Upper lobe of right lung (tissue), 1 donor: ENCODE data around the gene CDH11. TPM values are rescaled to one million over a fixed set of nuclear protein-coding genes. Genes with fewer than 3 reads are reported as not detected.

Experiments
- ATAC-seq: fragments of 200-7000 bp; cut with Tn5 transposase; one replicate; pipeline ENCODE4 v1.9.1; 2020; ENCODE audit warnings: mild to moderate bottlenecking, moderate library complexity
- DNase-seq: peaks from one replicate; pipeline ENCODE4 v3.0.0-alpha.2; 2020
- H3K27ac ChIP-seq: fragments of 200-600 bp; one replicate; pipeline ENCODE4 v1.8.0; 2022
- H3K27me3 ChIP-seq: fragments of 200-600 bp; one replicate; pipeline ENCODE4 v1.8.0; 2022; ENCODE audit warnings: mild to moderate bottlenecking
- H3K36me3 ChIP-seq: fragments of 200-600 bp; one replicate; pipeline ENCODE4 v1.8.0; 2022
- H3K4me1 ChIP-seq: fragments of 200-600 bp; one replicate; pipeline ENCODE4 v1.8.0; 2022
- H3K4me3 ChIP-seq: fragments of 200-600 bp; one replicate; pipeline ENCODE4 v1.8.0; 2022; ENCODE audit warnings: mild to moderate bottlenecking
- H3K9me3 ChIP-seq: fragments of 200-600 bp; one replicate; pipeline ENCODE4 v1.8.0; 2022
- intact Hi-C: fragments of 100-400 bp; cut with DNase I; formaldehyde crosslinking; loops from one replicate; pipeline ENCODE4 v1.11.0; 2022
- total RNA-seq: library from RNA; stranded (reverse); fragmentation: NEBNext Ultra II Directional; extraction: Animal tissue kit (Norgen Biotek cat#: 25700); gene quantifications from one replicate; pipeline ENCODE4 v1.2.1, GENCODE V29; 2021
- TF ChIP-seq, protein P1 (sequence below): fragments of 200-600 bp; IDR thresholded peaks from one replicate; pipeline ENCODE4 v1.8.0; 2022; ENCODE audit warnings: antibody characterized with exemption
- donor health status: DM: no; HTN: yes; CAD: no; lungs with severe emphysema.

The CDH11 gene
- total RNA-seq, 1 donor from 2014 or later: 176 TPM

DNA sequence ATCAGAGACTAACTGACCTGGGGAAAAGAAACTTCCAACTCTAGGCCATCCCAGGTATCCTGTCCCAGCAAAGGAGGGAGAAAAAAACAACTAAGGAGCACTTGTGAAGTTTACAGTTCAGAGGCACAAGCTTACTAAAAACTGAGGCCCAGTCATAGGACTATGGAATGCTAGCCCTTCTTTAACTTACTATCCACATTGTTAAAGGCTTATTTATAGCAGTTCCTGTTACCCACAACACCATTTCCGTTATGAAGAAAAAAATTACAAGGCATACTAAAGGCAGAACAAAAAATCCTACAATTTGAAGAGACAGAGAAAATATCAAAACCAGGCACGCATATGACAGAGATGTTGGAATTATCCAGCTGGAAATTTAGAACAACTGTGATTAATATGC, 159.1 kb downstream of the CDH11 start:
- H3K27me3 ChIP-seq: no peaks in the 10 kb centered on the region
- no peak overlapping the region for H3K27ac ChIP-seq
- DNase-seq (no peak), ATAC-seq (no peak)
- no peaks in the 10 kb centered on the region for H3K9me3 ChIP-seq
- no peaks in the 10 kb centered on the region for H3K36me3 ChIP-seq
- H3K4me3 ChIP-seq: no peak overlapping the region
- no peaks in the 10 kb centered on the region for H3K4me1 ChIP-seq
- TF ChIP-seq, protein P1, sequence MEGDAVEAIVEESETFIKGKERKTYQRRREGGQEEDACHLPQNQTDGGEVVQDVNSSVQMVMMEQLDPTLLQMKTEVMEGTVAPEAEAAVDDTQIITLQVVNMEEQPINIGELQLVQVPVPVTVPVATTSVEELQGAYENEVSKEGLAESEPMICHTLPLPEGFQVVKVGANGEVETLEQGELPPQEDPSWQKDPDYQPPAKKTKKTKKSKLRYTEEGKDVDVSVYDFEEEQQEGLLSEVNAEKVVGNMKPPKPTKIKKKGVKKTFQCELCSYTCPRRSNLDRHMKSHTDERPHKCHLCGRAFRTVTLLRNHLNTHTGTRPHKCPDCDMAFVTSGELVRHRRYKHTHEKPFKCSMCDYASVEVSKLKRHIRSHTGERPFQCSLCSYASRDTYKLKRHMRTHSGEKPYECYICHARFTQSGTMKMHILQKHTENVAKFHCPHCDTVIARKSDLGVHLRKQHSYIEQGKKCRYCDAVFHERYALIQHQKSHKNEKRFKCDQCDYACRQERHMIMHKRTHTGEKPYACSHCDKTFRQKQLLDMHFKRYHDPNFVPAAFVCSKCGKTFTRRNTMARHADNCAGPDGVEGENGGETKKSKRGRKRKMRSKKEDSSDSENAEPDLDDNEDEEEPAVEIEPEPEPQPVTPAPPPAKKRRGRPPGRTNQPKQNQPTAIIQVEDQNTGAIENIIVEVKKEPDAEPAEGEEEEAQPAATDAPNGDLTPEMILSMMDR: no peak
- intact Hi-C loops: no loop called here

DNA sequence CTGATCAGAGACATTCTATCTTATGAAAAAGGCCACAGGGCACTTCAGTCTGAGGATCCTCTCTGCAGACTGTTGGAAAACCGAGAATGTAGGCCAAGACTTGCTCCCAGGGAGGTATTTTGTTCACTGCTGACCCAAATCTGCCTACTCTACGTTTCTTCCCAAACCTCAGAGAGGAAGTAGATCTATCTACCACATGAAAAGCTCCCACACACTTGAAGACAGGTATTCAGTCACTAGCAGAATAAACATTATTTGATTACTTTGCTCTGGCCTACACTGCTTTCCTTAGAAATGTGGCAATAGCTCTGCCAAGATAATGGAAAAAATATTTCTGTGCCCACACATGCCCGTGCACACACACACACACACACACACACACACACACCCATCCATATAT, 164.6 kb downstream of the CDH11 start:
- no peak overlapping the region for H3K4me3 ChIP-seq
- H3K27me3 ChIP-seq: no peaks in the 10 kb centered on the region
- no peak overlapping the region for H3K27ac ChIP-seq
- H3K9me3 ChIP-seq: no peaks in the 10 kb centered on the region
- no peaks in the 10 kb centered on the region for H3K36me3 ChIP-seq
- H3K4me1 ChIP-seq: no peaks in the 10 kb centered on the region
- intact Hi-C loops: no loop called here
- ATAC-seq (no peak), DNase-seq (no peak)
- TF ChIP-seq, protein P1: no peak

DNA sequence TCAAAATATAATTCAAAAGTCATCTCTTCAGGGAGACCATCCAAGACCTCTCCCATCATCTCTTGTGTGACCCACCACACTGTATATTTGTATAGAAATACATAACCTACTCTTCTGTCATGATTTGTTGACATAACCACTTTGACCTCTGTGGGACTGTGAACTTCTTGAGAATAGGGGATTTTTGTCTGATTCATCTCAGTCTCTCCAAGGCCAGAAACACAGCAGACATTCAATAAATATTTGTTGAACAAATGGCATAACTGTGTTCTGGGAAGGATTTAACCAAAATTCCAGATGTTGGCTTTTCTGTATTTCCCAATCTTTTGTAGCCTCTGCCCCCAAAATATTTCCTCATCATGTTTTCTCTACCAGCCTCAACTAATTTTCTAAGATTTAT, 169.7 kb downstream of the CDH11 start:
- no peak overlapping the region for H3K27ac ChIP-seq
- TF ChIP-seq, protein P1: no peak
- DNase-seq (no peak), ATAC-seq (no peak)
- no peaks in the 10 kb centered on the region for H3K9me3 ChIP-seq
- H3K27me3 ChIP-seq: no peaks in the 10 kb centered on the region
- H3K4me1 ChIP-seq: peaks cover 3% of the 10 kb centered on the region
- intact Hi-C loops: no loop called here
- H3K36me3 ChIP-seq: peaks cover 8% of the 10 kb centered on the region
- no peak overlapping the region for H3K4me3 ChIP-seq

DNA sequence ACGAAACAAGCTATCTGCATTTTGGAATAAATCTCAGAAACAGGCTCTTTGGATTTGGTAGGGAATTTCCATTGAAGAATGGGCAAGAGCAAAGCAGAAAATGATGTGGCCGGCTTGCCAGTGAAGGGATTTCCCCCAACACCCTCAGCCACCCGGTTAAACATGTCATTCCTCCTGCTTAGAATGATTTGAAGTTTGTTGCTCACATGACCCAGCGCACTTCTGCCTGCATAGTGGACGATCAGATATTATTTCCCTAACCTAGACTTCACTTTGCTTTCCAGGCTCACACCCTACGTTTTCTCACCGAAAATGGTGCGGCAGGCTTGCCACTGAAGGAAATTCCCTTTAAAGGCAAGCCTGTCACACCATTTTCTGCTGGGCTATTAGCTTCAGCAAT, 170.7 kb downstream of the CDH11 start:
- peaks cover 3% of the 10 kb centered on the region for H3K4me1 ChIP-seq
- DNase-seq: no peak
- ATAC-seq: no peak
- peaks cover 8% of the 10 kb centered on the region for H3K36me3 ChIP-seq
- TF ChIP-seq, protein P1: no peak
- H3K27me3 ChIP-seq: no peaks in the 10 kb centered on the region
- intact Hi-C loops: no loop called here
- no peaks in the 10 kb centered on the region for H3K9me3 ChIP-seq
- no peak overlapping the region for H3K27ac ChIP-seq
- H3K4me3 ChIP-seq: no peak overlapping the region

DNA sequence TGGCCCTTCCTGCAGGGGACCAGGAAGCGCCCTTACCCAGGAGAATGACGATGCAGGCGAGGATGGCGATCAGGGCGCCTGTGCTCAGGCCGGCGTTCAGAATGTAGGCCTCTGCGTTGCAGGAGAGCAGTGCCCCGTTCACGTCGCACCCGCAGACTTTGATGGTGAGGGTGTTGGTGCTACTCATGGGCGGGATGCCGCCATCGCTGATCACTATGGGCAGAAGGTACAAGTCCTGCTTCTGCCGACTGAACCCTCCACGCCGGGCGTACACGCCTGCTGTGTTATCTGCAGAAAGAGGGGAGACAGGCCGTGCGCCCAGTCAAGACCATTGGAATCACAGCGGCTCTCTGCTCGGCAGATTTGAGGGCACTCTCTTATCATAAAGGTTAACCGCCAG, 171.1 kb downstream of the CDH11 start:
- DNase-seq: no peak

DNA sequence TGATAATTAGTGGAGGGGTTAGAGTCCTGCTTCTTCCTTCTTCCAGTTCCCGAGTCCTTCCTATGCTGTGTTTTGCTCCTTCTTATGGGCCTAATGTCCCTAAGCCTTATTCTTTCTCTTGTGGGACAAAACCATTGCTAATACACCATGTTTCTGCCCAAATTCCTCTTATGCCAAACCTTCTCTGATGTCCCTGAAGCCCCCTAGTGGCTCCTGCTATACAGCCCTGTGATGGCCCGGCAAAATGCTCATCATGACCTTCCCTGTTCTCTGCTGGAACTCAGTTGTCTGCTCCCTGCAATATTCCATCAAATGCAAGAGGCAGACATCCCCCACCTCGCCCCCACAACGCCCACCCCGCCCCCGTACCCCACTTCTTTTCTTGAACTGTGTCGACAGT, 171.6 kb downstream of the CDH11 start:
- H3K4me1 ChIP-seq: peaks cover 3% of the 10 kb centered on the region
- ATAC-seq (no peak), DNase-seq (no peak)
- no peak overlapping the region for H3K4me3 ChIP-seq
- intact Hi-C loops: no loop called here
- no peaks in the 10 kb centered on the region for H3K9me3 ChIP-seq
- TF ChIP-seq, protein P1: no peak
- H3K27me3 ChIP-seq: no peaks in the 10 kb centered on the region
- no peak overlapping the region for H3K27ac ChIP-seq
- peaks cover 8% of the 10 kb centered on the region for H3K36me3 ChIP-seq

More for the DNA sequence above, 171.1 kb downstream of the CDH11 start:
- H3K4me3 ChIP-seq: no peak overlapping the region
- intact Hi-C loops: no loop called here
- H3K27ac ChIP-seq: no peak overlapping the region
- no peaks in the 10 kb centered on the region for H3K9me3 ChIP-seq
- H3K4me1 ChIP-seq: peaks cover 3% of the 10 kb centered on the region
- H3K27me3 ChIP-seq: no peaks in the 10 kb centered on the region
- TF ChIP-seq, protein P1: no peak
- peaks cover 8% of the 10 kb centered on the region for H3K36me3 ChIP-seq
- peak; percentile 9 for ATAC-seq
